Right lobe of liver (tissue), 4 donors: Measurements from ENCODE around the gene CSTB.

Source experiments
- POLR2A ChIP-seq: fragments of 450-650 bp; IDR thresholded peaks from one replicate; pipeline ENCODE4 v1.6.1; 2017; ENCODE audit warnings: antibody characterized with exemption, mild to moderate bottlenecking
- TF ChIP-seq, protein P1 (sequence below), 4 donors: fragments of 200-600 bp in 3 of 4; fragments of 450-650 bp in 1 of 4; IDR thresholded peaks; one replicate each; pipeline versions ENCODE4 v1.5.1 to v1.8.0; 2016 to 2022; ENCODE audit warnings: antibody characterized with exemption in 4 of 4, mild to moderate bottlenecking in 2 of 4
- donor health status: DM: no; HTN: no; CAD: no.
- donor health status: DM: no; HTN: no; CAD: no.
- donor health status: DM: no; HTN: yes; CAD: no.

DNA sequence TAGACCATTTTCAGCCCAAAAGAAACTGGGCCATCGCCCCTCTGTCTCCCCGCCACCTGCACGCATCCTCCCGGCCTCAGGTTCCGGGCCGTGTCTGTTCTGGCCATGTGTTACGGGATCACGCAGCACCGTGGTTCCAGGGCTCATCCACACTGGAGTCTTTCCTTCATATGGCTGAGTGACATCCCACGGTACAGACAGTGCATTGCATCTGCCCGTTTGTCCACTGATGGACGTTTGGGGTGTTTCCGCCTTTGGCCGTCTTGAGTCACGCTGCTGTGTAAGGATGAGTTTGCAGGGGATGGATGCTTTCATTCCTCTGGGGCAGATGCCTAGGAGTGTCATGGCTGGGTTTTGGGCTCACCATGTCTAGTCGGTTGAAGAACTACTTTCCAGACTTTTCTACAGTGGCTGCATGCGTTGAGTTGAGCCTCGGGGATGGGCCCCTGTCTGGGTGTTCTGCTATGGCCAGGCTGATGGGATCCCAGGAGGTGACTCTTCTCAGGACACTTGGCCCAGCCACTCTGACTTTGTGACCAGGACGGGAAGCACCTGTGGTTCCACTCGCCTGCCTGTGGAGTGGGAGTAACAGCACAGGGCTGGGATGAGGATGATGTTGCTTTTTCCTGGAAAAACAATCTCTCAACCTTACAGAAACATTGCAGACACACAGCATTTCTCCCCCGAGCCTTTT lies 30.1 kb upstream of the CSTB start:
- TF ChIP-seq POLR2A = no peak
- TF ChIP-seq, protein P1, sequence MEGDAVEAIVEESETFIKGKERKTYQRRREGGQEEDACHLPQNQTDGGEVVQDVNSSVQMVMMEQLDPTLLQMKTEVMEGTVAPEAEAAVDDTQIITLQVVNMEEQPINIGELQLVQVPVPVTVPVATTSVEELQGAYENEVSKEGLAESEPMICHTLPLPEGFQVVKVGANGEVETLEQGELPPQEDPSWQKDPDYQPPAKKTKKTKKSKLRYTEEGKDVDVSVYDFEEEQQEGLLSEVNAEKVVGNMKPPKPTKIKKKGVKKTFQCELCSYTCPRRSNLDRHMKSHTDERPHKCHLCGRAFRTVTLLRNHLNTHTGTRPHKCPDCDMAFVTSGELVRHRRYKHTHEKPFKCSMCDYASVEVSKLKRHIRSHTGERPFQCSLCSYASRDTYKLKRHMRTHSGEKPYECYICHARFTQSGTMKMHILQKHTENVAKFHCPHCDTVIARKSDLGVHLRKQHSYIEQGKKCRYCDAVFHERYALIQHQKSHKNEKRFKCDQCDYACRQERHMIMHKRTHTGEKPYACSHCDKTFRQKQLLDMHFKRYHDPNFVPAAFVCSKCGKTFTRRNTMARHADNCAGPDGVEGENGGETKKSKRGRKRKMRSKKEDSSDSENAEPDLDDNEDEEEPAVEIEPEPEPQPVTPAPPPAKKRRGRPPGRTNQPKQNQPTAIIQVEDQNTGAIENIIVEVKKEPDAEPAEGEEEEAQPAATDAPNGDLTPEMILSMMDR (IDR thresholded peaks at IDR 0.05) = no peak
